ELR (cell line): ENCODE measurements around the gene VAC14.

Experiments used
- DNase-seq: peaks from one replicate; pipeline ENCODE4 v3.0.0-alpha.2; 2015; ENCODE audit warnings: low read depth

The VAC14 gene

DNA sequence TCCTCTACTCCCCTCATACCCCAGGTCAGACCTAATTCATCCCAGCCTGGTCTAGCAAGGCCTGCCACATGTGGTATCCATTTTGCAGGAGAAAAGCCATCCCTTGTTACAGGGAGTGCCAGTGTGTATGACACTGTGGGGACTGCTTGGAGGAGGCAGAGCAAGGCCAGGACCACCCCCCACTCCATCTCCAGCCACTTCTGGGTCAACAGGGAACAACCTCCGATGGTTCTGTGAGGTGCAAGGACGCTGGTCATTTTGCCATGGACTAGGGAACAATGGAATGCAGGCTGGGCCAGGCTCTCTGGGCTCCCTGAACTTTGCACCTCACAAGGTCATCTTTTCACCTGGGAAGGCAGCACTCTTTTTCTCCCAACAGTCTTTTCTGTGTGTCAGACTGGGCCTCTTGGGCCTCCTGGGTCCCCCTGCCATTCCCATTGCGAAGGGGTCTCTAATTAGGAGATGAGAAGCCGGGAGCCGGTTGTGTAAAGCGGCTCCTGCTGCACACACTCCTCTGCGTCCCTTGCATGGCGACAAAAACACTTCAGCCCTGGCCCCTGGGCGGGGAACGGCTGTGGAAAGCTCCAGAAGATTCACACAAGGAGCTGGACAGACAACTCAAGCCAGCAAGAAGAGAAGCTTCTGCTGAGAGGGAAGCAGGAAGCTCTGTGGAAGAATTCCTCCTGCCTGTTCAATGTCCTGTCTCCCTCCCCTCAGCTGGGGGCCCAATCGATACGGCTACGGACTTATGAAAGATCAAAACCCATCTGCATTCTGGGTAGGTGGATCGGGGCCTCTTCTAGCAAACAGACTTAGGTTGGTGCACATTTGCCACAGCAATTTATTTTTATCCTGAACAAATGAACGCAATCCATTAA, 76.6 kb downstream of the VAC14 start:
- no peak for DNase-seq

- no peak for DNase-seq
Observed at GRCh38 chr16:70723740-70724145, 77.2 kb downstream of the VAC14 start.

GRCh38 chr16:70721202-70721963, 79.6 kb downstream of the VAC14 start:
- no peak for DNase-seq

DNA sequence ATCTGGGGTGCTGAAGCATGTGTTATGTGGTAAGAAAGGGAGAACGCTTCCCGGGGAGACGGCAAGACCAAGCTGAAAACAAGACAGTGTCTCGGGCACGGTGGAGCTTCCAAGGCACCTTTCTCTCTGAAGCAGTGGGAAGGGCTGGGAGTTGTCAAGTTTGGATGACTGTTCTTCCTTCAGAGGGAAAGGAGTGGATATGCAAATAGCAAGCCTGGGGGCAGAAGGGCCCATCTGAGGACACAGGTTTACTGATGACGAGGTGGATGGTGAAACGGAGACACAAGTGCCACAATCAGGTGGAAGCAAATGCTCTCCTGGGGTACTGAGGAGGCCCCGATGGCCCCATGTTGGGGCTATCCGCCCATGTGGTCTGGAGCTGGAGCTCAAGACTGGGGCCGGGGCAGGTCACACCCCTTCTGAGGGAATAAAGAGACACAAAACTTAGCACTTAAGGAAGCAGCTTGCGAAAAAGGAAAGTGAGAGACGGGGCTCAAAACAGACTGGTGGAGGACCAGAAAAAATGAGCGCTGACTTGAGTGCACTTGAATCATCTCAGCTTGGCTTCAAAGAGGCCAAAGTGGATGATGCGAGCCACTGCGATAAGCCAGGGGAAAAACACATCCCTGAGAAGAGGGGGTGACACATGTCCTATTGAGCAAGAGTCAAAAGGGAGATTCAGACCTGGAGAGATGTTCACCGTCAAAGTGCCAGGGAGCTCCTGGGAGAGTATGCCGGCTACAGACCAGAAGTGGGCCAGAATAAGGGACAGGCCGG, 80.3 kb downstream of the VAC14 start:
- no peak for DNase-seq

DNA sequence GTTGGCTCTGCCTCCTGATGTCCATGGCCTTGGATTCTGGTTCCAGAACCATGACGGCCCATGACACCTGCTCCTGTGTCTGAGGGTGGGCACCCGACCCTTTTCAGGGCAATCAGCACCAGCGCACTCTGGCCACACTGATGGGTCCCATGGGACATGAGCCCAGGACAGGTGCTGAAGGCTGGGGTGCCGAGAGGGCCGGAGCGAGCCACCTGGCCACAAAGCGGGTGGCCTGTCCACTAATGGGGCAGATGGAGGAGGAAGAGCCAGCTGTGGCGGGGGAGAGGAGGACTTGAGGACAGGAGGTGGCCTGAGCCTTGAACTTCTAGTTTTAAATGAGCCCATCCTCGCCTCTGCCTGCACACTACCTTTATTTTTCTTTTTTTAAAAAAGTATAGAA, 83.9 kb downstream of the VAC14 start:
- DNase-seq: no peak

- no peak for DNase-seq
Observed at GRCh38 chr16:70715860-70716357, 85.0 kb downstream of the VAC14 start.

DNA sequence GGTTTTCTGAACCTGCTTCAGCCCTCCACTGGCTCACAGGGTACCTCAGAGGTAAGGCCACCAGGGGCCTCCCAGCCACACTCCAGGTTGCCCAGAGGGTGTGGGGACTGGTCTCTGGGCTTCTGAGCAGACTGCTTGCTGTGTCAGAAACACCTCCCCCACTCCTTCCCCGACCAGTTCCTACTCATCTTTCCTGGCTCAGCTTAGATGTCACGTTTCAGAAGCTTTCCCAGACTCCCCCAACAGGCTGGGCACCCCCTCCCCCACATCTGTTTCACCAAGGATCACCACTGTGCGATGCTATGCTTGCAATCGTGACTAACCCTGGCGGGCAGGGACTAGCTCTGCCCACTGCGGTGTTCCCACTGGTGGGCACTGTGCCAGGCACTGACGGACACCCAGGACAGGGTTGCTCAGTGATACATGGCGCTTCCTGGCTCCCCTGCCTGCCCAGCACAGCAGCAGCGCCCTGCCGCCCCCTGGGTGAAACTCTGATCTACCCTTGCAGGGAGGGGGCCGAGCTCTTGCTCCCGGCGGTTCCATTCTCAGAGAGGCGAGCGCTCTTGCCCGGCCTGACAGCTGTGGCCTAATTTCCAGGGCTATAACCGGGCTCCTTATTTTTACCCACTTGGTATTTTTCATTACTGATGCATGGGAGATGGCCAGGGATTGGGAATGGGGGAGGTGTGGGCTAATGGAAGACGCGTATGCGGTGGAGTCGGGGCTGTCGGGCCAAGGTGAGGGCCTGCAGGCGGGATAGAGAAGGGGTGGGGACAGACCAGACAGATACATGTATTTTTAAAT, 85.7 kb downstream of the VAC14 start:
- peak; percentile 99 for DNase-seq

GRCh38 chr16:70714581-70715054, 86.3 kb downstream of the VAC14 start:
- no peak for DNase-seq

DNA sequence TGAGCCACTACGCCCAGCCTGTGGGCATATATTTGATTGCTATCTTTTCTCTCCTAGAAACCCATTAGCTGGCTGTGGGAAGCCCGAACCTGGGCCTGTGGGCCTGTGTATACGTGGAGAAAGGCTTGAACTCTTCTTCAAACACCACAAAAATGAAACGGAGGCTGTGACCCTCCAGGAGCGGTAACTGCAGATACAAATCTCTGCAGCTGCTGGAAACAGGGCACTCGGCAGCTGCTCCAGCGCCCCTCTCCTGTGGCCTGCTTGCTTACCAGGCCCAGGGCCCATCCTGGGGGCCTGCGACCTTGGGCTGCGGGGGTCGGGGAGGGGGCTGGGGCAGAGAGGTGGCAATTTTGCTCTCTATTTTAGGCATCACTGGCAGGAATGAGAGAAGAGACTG, 87.1 kb downstream of the VAC14 start:
- no peak for DNase-seq

GRCh38 chr16:70713342-70713741, 87.6 kb downstream of the VAC14 start:
- DNase-seq: peak; percentile 41

GRCh38 chr16:70712942-70713341, 88.0 kb downstream of the VAC14 start:
- DNase-seq: no peak

- DNase-seq: no peak
Observed at GRCh38 chr16:70712359-70712758, 88.6 kb downstream of the VAC14 start.

GRCh38 chr16:70711211-70712031, 89.5 kb downstream of the VAC14 start:
- no peak for DNase-seq

GRCh38 chr16:70710422-70711210, 90.3 kb downstream of the VAC14 start:
- DNase-seq: no peak

DNA sequence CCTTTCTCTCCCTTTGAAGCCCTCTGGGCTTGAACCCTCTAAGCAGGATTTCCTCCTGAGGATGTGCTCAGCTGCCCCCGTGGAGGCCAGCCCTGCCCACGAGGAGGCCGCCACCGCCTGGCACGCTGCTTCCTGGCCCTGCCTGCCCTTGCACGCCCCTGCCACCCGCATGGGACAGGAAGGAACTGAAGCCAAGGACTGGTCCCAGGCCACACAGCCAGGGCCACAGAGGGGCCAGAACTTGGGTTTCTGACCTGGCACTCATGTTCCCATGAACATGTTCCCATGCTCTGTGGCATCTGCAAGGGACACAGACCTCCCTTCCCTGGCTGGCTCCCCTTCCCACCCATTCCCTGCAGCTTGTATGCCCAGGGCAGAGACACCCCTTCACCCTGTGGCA, 91.0 kb downstream of the VAC14 start:
- DNase-seq: no peak

GRCh38 chr16:70709457-70709856, 91.5 kb downstream of the VAC14 start:
- no peak for DNase-seq

GRCh38 chr16:70708366-70709246, 92.4 kb downstream of the VAC14 start:
- no peak for DNase-seq

GRCh38 chr16:70706948-70707465, 94.0 kb downstream of the VAC14 start:
- DNase-seq: peak; percentile 96
